ENCODE measurements around the gene CLDN14. TPM values are rescaled to one million over a fixed set of nuclear protein-coding genes. Genes with fewer than 3 reads are reported as not detected.

The CLDN14 gene
- total RNA-seq, 1 donor from 2014 or later: not detected

GRCh38 chr21:36487641-36488307 lies 7.9 kb upstream of the CLDN14 start:
- intact Hi-C loops (cut with micrococcal nuclease): no loop called here
- Histone ChIP-seq H3K9me3 (replicated peaks) (no peaks in the 10 kb centered on the region), H3K36me3 (no peaks in the 10 kb centered on the region), H3K4me3 (no peak overlapping the region), H3K27ac (replicated peaks) (no peak overlapping the region), H3K4me1 (no peaks in the 10 kb centered on the region), H3K27me3 (ENCODE audit: low read depth) (peaks cover 4% of the 10 kb centered on the region)
- DNase-seq: no peak
- no peak for TF ChIP-seq CTCF (IDR thresholded peaks at IDR 0.05; ENCODE audit: borderline replicate concordance)

GRCh38 chr21:36486246-36486645 lies 6.3 kb upstream of the CLDN14 start:
- Histone ChIP-seq H3K36me3 (no peaks in the 10 kb centered on the region), H3K27me3 (ENCODE audit: low read depth) (no peaks in the 10 kb centered on the region), H3K4me3 (no peak overlapping the region), H3K4me1 (no peaks in the 10 kb centered on the region), H3K27ac (replicated peaks) (no peak overlapping the region), H3K9me3 (replicated peaks) (no peaks in the 10 kb centered on the region)
- intact Hi-C loops (cut with micrococcal nuclease): no loop called here
- no peak for TF ChIP-seq CTCF (IDR thresholded peaks at IDR 0.05; ENCODE audit: borderline replicate concordance)
- DNase-seq: no peak

GRCh38 chr21:36485476-36485875 lies 5.6 kb upstream of the CLDN14 start:
- Histone ChIP-seq H3K4me3 (no peak overlapping the region), H3K36me3 (no peaks in the 10 kb centered on the region), H3K9me3 (replicated peaks) (no peaks in the 10 kb centered on the region), H3K27me3 (ENCODE audit: low read depth) (no peaks in the 10 kb centered on the region), H3K4me1 (no peaks in the 10 kb centered on the region), H3K27ac (replicated peaks) (no peak overlapping the region)
- intact Hi-C loops (cut with micrococcal nuclease): no loop called here
- no peak for TF ChIP-seq CTCF (IDR thresholded peaks at IDR 0.05; ENCODE audit: borderline replicate concordance)
- no peak for DNase-seq

GRCh38 chr21:36483095-36483494 lies 3.2 kb upstream of the CLDN14 start:
- H3K27me3 ChIP-seq (ENCODE audit: low read depth): no peaks in the 10 kb centered on the region
- no peak overlapping the region for H3K27ac ChIP-seq (replicated peaks)
- no peak for TF ChIP-seq CTCF (IDR thresholded peaks at IDR 0.05; ENCODE audit: borderline replicate concordance)
- H3K36me3 ChIP-seq: no peaks in the 10 kb centered on the region
- no peak for DNase-seq
- no peaks in the 10 kb centered on the region for H3K9me3 ChIP-seq (replicated peaks)
- intact Hi-C loops (cut with micrococcal nuclease): no loop called here
- no peaks in the 10 kb centered on the region for H3K4me1 ChIP-seq
- H3K4me3 ChIP-seq: no peak overlapping the region

GRCh38 chr21:36482673-36483072 lies 2.8 kb upstream of the CLDN14 start:
- peaks cover 2% of the 10 kb centered on the region for H3K4me1 ChIP-seq
- H3K27me3 ChIP-seq (ENCODE audit: low read depth): no peaks in the 10 kb centered on the region
- intact Hi-C loops (cut with micrococcal nuclease): no loop called here
- no peak for DNase-seq
- H3K36me3 ChIP-seq: no peaks in the 10 kb centered on the region
- H3K9me3 ChIP-seq (replicated peaks): no peaks in the 10 kb centered on the region
- H3K27ac ChIP-seq (replicated peaks): no peak overlapping the region
- H3K4me3 ChIP-seq: no peak overlapping the region
- no peak for TF ChIP-seq CTCF (IDR thresholded peaks at IDR 0.05; ENCODE audit: borderline replicate concordance)
